GM19455 (cell line): ENCODE results near the gene TOR1AIP2.

Source experiments
- ATAC-seq: cut with Tn5 transposase; IDR thresholded peaks from one replicate; pipeline ENCODE4 v1.9.1; 2021; ENCODE audit not compliant: unreplicated experiment

TOR1AIP2 gene

DNA sequence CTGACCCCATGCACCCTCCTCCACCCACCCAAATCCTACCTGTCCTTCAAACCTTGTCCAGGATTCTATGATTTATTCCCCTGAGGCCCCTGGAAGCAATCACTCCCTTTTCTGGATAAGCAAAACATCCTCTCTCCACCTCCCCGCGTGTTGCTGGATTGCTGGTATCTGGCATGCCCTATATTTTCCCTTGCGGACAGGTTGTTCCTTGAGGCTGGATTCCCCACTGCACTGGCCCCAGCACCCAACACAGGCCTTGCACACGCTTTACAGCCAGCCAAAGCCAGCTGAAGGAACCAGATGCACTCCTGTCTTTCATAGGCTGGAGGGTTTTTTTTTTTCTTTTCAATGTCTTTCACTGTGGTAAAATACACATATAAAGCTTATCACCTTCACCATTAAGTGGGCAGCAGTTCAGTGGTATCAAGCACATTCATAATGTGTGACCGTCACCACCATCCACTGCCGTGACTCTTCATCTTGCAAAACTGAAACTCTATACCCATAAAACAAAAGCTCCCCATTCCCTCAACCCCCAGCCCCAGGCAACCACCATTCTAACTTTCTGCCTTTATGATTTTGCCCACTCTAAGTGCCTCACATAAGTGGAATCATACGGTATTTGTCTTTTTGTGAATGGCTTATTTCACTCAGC is 50.9 kb downstream of the TOR1AIP2 start:
- no peak for ATAC-seq

GRCh38 chr1:179825798-179826460 is 51.7 kb downstream of the TOR1AIP2 start:
- ATAC-seq: no peak

- ATAC-seq: no peak
Measured at GRCh38 chr1:179825206-179825605, 52.4 kb downstream of the TOR1AIP2 start.

DNA sequence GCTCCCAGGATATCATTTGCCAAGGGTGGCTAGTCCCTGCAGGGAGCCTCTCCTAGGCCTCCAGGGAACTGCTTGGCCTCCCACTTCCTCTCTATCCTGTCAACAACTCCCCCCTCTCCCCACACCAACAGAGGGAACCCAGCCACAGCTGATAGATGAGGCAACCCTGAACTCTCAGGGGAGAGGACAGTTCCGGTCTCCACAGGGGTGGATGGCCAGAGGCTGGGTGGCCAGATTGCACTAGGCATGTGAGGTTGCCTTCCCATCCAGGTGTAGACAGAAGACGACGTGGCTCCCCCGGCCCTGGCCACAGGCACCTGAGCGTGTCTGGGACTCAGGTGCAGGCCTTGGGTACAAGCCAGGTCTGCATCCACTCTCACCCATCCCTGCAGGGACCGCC is 53.3 kb downstream of the TOR1AIP2 start:
- no peak for ATAC-seq

DNA sequence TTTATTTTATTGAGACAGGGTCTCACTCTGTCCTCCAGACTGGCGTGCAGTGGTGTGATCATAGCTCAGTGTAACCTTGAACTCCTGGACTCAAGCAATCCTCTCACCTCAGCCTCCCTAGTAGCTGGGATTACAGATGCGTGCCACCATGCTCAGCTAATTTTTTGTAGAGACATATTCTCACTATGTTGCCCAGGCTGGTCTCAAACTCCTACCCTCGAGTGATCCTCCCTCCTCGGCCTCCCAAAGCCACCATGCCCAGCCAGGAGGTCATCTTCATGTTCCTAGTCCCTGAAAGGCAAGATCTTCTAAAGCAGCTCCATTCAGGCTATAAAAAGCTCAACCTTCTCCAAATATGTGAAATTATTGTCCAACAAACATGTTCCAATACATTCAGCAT is 53.9 kb downstream of the TOR1AIP2 start:
- no peak for ATAC-seq

DNA sequence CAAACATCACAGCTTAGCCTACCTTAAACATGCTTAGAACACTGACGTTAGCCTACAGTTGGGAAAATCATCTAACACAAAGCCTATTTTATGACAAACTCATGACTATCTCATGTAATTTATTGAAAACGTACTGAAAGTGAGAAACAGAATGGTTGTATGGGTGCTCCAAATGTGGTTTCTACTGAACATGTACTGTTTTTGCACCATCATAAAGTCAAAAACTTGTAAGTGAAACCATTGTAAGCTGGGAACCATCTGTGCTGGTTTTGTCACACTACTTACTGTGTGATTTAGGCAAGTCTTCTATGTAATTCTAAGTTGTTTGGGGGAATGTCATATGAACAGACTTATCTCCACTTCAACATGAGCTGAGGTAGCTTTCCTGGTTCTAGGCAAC is 55.5 kb downstream of the TOR1AIP2 start:
- no peak for ATAC-seq

GRCh38 chr1:179821524-179821923 is 56.1 kb downstream of the TOR1AIP2 start:
- ATAC-seq: no peak

DNA sequence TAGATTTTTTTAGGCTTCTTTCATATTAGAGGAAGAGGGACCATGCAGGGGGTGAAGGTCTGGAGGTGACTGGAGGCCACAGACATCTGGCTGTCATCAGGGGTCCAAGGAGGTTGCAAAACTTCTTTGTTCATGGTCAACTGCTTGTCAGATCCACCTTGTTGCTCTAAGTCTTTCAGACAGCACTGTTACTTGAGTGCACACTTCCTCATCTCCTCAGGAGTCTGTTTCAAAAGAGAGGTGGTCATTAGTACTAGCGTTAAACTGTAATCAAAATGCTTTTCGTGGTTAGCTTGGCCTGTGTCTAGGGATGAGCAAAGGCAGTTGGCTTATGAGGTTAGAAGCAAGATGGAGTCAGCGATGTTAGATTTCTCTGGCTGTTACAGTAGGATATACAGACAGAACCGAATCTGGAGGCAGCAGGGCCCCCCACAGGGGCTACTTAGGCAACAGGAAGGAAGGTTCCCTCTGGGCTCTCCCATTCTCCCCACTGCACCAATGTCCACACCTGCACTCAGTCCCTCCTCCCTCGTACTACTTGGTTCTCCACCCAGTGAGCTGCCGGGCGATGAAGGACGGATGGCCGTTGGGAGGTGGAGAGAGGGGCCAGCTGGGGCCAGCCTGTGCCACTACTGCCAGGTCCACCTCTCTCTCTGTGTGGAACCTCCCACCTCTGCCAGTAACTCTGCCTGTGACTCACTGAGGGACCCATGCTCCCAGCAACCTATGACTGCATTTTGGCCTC is 57.2 kb downstream of the TOR1AIP2 start:
- ATAC-seq: no peak

- no peak for ATAC-seq
Measured at GRCh38 chr1:179818743-179819173, 58.8 kb downstream of the TOR1AIP2 start.

GRCh38 chr1:179818260-179818659 is 59.3 kb downstream of the TOR1AIP2 start:
- no peak for ATAC-seq

GRCh38 chr1:179817789-179818188 is 59.8 kb downstream of the TOR1AIP2 start:
- no peak for ATAC-seq

DNA sequence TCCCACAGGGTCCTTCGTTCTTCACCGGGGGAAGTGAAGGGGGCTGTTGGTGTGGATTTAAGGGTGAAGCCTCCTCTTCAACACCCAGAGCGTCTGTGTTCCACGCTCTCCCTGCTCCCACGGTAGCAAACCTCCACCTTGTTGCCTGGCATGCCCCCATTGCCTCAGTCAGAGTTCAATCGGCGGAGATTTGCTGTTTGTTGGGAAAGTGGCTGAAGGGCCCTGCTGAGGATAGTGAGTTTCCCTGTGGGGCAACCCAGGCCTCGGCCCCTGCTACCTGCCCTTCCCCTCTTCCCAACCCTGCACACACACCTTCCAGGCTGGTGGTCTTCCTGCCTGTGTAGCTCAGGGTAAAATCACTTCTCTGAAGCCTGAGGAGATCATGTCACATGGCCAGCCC is 60.5 kb downstream of the TOR1AIP2 start:
- ATAC-seq: no peak

DNA sequence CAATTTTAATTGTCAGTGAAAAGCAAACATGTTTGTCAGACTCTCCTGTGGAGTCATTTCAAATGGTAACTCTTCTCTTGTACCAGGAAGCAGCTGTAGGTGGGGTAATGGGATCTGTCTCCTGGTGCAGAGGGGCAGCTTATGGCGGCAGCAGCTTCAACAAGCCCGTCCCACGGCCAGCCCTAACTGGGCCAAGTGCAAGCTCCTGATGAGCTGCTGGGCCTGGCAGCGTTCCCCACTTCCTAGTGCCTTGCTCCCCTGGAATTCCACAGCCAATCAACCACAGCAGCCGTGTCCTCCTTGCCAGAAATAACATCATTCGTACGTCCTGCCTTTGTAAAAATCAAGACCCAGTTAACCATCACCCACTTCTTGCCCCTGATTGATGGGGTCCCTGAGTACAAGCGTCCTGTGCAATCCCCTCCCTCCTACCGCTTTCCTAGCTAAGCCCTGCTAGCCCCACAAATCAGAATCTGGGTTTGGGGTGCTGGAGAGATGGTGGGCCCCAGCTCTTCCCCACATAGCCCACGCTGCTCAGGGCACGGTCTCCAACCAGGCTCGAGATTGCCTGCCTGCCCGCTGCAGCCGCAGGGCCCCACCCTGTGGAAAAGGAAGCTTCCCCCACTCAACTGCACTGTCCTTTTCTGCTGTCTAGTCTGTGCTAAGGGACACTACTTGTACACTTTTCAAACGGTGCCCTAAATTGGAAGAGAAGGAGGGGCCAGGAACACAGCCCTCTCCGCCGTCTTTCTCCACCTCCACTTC is 61.2 kb downstream of the TOR1AIP2 start:
- ATAC-seq: no peak

DNA sequence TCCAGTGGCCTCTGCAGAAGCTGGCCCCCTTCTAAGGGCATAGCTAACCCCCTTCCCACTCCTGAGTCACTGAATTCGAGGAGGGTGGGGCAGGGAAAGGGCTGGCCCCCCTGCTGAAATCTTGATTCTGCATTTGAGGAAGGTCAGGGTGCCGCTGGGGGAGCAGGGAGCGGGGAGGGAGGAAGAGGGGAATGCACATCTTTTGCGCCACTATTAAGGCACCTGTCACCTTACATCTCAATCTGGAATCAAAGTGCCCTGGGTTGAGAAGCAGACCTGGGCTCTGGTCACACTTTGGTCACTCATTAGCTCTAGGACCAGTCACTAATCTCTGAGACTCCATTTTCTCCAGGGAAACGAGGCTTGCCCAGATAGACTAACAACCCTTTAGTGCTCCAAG is 62.0 kb downstream of the TOR1AIP2 start:
- no peak for ATAC-seq

DNA sequence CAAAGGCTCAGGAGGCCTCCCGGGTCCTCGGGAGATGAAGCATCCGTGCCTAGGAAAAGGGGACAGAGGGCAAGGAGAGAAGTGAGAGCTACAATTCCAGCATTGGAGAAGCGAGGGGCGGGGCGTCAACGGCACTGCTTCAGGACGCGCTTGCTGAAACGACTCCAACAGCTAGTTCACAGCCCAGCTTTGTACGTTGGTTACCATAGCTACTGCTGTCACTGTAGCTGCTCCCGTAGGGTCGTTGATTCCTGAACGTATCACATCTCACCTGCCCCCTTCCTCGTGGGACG is 63.1 kb downstream of the TOR1AIP2 start:
- peak; percentile 48 for ATAC-seq

DNA sequence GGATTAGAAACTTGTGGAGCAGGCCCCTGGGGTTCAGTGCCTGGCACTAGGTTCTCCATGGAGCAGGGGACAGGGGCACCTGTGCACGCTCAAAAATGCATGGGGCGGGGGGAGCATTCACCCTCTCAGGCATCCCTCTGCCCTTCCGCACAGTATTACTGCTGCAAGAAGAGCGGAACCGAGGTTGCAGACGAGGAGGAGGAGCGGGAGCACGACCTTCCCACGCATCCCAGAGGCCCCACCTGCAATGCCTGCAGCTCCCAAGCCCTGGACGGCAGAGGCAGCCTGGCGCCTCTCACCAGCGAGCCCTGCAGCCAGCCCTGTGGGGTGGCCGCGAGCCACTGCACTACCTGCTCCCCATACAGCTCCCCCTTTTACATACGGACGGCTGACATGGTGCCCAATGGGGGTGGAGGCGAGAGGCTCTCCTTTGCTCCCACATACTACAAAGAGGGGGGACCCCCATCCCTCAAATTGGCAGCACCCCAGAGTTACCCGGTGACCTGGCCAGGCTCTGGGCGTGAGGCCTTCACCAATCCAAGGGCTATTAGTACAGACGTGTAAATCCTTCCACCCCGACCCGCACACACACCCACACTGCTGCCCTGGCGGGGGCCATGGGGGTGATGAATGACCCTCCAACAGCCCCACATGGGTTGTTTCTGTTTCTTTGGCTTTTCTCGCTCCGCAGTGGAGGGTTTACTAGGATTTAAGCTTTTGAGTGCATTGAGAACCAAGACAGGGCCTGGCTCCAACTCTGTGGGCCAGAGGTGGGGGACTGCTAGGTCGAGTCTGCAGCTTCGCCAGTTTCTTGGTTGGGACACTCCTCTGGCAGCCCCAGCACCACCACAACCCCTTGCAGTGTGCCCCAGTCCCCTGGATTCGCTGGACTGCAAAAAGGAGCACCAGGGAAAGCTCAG is 63.7 kb downstream of the TOR1AIP2 start:
- peak; percentile 5 for ATAC-seq

DNA sequence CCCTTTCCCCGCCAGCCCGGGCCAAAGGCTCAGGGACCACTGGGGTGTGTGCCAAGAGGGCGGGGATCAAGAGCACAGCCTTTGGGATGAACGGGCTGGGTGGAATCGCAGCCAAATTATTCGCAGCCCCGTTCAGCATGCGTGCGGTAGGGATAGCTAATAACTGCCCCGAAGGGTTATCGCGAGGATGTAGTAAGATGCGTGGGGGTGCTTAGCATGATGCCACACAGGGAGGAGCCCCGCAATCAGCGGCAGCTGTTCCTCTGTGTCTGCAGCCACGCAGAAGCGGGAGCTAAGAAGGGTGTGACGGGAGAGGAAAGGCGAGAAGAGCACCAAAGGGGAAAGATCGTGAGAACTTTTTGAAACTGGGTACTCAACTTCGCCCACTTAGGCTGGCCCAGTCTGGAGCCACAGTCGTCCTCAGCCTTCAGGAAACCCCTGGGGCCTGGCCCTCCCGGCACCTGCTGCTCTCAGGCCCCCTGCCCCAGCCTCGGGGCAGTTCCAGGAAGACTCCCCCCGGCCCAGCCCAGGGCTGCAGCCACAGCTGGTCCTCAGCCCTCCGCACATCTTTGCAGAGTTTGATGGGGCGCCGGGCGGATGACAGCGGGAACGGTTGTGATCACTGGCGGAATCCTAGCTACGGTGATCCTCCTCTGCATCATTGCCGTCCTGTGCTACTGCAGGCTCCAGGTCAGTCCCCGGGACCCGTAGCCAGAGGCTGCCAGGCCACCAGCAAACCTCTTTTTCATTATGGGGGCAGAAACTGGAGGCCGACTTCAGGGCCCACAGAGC is 64.9 kb downstream of the TOR1AIP2 start:
- no peak for ATAC-seq

GRCh38 chr1:179810367-179810715 is 67.3 kb downstream of the TOR1AIP2 start:
- no peak for ATAC-seq

GRCh38 chr1:179809506-179810366 is 67.9 kb downstream of the TOR1AIP2 start:
- ATAC-seq: peak; percentile 59
